Measurements from ENCODE around the gene RAD51B.
"Not testable (repeated sequence)": the region's sequence is repeated elsewhere in the genome, so short reads cannot be mapped to it uniquely, and the experiment has no call there.

RAD51B gene

GRCh38 chr14:68186500-68187276 lies 367.1 kb downstream of the RAD51B start:
- not testable (repeated sequence) for DNase-seq

GRCh38 chr14:68188174-68188573 lies 368.6 kb downstream of the RAD51B start:
- DNase-seq, result no peak

DNA sequence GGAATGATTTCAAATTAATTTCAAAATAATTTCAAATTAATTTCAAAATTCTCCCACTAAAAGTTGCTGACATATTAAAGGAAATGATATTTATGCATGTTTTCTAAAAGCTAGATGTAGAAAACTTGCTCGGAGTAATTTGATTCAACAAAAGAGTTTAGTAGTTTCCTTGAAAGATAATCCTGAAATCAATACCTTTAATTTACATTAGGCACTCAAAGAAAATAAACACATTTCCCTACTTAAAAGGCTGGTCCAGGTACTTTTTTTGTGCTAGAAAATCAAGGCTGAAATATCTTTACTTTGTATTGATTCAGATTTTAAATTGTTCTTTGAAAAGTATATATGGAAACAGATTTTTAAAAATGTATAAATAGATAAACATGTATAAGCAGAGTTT lies 370.5 kb downstream of the RAD51B start:
- DNase-seq, result no peak

DNA sequence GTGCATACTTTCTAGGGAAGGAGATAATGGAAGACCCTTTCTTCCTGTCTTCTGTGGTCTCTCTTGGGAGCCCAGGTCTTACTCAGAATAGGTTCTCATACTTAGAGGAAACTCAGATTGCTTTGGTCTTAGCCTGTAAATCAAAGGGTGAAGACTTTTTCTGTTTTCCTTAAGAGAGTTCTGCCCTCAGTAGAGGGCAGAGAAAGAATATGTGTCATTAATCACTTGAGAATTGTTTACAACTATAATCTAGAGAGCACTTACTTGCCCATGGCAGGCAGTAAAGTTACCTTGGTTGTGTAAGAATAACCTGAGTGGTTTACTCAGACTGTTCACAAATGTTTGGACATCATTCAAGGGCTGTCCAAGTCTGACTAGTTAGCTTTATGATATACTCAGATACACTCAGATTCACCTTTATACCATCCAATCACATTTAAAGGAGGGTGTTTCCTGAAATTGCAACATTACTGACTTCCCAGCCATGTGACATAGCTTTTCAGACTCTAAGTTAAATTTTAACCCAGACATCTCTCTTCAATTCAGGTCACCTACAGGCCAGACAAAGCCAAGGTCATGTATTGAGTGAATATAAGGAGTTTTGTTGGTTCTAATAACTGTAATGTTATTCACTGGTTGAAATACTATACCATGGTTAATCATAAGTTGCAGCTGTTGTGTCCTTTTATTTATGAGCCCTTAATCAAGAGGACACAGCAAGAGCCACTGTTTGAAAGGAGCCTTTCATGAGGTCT lies 372.2 kb downstream of the RAD51B start:
- no peak for DNase-seq

DNA sequence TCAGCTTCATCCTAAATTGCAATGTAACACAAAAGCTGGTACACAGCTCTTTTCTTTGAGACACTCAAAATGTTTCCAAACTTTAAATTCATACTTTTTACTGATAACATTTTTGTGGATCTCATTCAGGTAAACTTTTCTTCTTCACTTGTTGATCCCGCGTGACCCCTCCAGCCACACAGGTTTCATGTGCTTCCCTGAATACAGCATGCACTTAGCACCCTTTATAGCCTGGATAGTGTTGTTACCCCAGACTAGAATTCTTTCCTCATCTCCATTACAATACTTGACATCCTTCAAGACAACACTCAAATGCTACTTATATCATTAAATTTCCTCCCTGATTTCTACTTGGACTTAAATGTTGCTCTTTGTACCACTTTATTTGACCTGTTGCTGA lies 373.4 kb downstream of the RAD51B start:
- no peak for DNase-seq

- DNase-seq, result no peak
These were observed 374.5 kb downstream of the RAD51B start for GRCh38 chr14:68193970-68194681.

DNA sequence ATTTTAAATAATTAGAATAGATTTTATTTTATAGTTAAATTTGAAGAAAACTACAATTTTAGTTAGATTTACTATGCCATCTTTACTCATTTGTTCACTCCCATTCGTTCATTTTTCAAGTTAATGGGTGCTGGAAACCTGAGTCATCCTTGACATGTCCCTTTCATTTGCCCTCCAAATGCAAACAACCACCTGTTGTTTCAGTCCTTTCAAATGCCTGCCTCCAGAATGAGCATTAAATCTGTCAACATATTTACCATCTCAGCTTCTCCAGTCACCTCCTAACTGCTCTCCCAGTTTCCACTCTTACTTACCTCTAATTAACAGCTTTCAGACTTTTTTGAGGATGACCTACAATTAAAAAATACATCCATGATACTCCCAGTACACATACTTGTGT lies 375.5 kb downstream of the RAD51B start:
- peak; percentile 44 for DNase-seq

DNA sequence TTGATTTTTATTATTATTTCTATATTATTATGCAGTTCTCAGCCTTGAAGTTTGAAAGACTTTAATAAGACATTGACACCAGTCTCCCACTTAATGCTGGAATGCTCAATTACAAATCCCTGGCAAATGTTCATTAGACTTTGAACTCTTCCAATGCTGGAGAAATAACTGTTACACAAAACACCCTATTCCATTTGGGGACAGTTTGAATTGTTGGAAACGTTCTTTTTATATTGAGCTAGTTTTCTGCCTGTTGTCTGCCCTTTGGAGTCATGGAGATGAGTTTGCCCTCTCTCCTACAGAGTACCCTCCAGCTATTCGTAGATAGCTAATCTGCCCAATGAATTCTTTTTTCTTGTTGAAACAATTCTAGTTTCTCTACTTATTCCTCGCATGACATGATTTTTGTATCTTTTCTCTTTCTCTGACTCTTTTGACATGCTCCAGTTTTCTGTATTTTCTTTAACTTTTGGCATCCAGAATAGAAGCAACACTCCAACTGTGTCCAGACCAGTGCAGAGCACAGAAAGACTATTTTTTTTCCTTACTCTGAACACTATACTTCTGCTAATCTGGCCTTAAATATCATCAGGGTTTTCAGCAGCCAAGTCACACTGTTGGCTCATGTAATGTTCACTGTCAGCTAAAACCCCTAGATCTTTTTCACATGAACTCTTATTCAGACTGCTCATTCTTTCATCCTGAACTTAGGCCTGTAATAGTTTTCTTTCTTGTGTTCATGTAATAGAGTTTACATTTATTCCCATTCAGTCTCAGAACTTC lies 379.3 kb downstream of the RAD51B start:
- no peak for DNase-seq

- no peak for DNase-seq
These were observed 380.1 kb downstream of the RAD51B start for GRCh38 chr14:68199554-68200151.

GRCh38 chr14:68203871-68204270 lies 384.3 kb downstream of the RAD51B start:
- DNase-seq, result no peak

DNA sequence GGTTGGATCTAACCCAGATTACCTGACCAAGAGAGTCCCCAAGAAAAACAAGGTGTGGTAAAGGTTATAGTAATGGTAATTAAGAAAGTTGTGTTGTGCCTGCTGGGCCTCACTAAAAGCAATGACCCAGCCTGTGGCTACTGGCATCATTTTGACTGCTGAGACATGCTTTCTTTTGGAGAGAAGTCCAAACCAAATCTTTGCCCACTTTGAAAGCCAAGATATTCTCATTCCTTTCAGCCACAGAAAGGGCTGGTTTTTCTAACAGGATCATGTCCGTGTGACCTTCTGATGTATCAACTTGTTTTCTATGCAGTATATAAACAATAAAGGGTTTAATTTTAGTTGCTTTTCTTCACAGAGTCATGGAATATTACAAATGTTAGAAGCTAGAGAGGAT lies 388.6 kb downstream of the RAD51B start:
- no peak for DNase-seq

DNA sequence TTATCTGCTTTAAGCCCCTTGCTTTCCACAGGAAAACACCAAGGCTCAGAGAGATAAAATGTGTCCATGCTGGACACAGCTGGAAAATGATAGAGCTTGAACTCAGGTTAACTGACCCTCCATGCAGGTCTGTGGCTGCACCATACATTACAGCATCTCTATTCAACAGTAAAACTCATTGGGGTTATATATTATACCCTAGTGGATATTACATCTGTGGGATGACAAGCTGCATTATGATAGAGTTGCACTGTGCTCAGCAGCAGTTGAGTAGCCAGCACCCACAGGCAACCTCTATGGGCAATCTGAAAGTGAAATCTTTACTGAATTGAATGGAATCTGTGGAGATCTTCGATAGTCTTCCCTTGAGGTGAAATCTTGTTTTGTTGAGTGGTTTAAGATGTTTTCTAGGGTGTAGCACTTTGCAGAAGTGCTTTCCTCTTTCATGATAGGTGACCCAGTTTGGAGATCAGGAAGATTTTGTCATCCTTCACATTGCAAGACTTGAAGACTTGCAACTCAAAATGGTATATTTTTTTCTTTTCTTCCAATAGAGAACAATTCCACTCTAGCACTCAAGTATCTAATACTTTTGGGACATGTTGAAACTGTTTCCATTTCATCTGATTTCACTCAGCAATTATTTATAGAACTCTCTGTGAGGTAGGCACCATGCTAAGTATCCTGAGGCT lies 389.2 kb downstream of the RAD51B start:
- no peak for DNase-seq

DNA sequence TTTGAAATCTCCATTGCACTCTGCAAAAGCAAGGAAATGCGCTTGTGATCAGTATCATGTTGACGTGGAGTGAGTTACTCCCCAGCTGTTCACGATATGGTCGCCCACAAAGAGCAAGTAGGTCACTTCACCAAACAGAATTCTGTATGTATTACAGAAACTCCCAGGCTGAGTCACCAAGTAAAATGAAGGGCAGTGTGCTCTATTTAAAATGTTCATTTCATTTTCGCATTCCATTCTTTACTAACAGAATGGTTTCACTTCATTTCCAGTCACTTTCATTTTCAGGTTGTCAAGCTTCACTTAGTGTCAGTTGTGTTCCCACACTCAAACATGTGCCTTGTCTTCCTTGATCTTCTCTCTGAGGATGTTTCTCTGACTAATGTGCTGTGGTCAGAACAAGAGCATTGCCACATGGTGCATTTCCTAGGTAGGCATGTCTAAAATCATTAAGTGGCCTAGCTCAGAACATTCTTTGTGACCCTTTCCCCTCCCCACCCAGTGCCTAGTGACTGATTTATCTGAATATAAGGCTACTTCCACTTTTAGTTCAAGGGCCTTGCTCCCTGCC lies 391.2 kb downstream of the RAD51B start:
- no peak for DNase-seq

- no peak for DNase-seq
These were observed 391.8 kb downstream of the RAD51B start for GRCh38 chr14:68211421-68211820.

GRCh38 chr14:68211886-68212285 lies 392.3 kb downstream of the RAD51B start:
- DNase-seq, result no peak

GRCh38 chr14:68212361-68212760 lies 392.8 kb downstream of the RAD51B start:
- DNase-seq, result no peak

DNA sequence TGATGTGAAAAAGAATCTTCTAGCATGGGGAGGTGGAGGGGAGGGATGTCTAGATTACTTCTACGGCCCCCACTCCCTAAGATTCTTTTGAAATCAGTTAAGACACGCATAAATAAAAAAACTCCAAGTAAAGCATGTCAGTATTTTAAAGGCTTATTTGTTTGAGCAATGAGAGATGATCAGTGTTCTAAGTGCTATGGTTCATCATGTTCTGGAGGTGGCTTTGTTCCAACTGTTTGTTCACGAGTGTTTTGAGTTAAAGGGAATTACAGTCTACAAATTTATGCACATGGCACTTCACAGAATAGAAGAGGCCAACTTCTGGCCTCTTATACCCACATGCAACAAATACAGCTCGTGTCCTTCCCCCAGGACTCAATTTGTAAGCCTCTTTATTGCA lies 394.9 kb downstream of the RAD51B start:
- DNase-seq, result no peak

- DNase-seq, result no peak
These were observed 396.1 kb downstream of the RAD51B start for GRCh38 chr14:68215629-68216028.

DNA sequence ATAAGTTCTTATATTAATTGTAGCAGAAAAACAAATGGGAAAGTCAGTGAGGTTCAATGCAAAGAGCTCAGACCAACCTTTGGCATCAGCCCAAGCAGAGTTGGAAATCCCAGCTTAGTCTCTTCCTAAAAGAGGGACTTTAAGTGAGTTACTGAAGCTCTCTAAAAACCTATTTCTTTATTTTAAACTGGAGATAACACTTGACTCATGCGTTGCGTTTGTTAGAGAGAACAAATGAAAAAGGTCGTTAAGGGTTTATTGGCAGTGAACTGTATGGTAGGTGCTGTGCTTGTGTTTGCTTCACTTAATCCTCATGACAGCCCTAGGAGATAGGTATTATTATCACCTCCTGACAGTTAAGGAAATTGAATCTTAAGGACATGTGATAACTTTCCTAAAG lies 396.5 kb downstream of the RAD51B start:
- no peak for DNase-seq

DNA sequence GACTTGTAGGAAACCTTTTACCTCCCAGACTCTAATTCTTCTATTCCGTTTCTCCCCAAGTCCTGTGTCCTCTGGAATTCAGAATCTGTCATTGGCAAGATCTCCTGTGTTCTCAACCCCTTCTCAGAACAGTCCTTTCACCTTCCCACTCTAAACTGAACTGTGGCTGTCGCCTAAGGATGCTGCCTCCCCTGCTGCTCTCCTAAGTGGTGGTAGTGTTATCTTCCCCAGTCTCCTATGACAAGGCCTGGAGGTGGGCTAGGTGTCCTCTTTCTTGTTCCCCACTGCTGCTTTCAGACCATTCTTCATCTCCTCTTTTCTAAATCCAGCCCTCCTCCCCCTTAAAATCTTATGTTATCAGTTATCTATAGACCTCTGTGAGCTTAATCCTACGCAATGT lies 397.4 kb downstream of the RAD51B start:
- DNase-seq, result no peak

DNA sequence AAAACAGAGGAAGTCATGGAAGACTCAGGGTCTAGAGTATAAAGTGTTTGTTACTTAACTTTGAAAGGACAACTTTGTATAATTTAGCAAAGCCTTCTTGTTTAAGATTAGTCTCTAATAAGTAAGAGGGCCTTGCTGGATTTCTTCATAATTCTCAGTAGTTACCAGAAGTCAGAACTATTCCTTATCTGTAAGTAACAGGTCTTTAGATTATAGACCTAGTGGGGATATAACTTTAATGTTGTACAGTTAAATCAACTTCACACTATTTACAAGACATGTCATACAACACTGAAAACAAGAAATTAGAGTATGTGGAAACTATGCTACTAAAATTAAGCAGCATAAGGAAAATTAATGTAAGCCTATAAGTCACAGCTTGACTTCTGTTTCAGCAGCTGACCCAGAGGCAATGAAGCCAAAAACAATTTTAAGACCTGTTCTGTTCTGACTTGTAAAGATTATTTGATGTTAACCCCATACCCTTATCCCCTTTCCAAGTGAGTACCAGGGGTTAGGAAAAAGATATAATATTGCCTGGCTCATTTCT lies 398.3 kb downstream of the RAD51B start:
- no peak for DNase-seq
